GM11168 (cell line): ENCODE measurements around the gene IRF7.

Experiments
- in situ Hi-C: fragments of 300-500 bp; cut with MboI; formaldehyde crosslinking; loops from one replicate; pipeline ENCODE4 v1.12.0; 2022; ENCODE audit warnings: low sequenced_read_pairs; ENCODE audit not compliant: unreplicated experiment

The IRF7 gene

DNA sequence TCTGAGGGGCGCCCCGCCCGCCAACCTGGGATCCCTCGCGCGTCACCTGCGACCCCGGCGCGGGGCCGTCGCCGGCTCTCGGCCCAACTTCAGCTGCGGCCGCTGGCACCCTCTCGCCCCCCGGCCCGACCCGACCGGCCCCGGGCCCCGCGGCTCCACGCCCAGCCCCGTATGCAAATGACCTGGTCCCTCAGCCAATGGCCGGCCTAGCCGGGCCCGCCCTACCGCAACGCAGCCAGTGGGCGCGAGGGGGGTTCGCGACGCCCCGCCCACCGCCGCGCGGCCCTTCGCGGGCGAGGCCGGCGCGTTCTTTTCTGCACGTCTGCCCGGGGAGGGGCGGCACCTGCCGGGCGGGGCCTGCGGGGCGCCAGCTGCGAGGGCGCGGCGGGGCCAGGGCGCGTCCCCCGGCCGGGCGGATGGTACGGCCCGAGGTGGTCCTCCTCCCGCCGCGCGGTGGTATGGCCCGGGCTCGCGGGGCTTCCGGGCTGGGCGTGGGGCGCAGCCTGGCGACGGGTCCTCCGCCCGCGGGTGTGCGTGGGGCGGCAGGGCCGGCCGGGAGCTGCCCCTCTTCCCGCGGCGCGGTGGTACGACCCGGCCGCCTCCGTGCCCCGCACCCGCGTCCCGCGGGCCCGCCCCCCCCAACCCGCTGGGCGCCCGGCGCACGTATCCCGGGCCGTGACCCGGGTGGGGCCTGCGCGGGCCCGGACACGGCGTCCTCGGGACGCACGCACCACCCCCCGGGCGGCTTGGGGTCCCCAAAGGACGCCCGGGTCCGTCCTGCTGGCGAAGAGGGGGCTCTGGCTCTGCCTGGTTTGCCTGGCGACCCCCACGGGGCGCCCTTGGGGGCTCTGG lies 47.2 kb downstream of the IRF7 start:
- in situ Hi-C loops, result no loop called here

DNA sequence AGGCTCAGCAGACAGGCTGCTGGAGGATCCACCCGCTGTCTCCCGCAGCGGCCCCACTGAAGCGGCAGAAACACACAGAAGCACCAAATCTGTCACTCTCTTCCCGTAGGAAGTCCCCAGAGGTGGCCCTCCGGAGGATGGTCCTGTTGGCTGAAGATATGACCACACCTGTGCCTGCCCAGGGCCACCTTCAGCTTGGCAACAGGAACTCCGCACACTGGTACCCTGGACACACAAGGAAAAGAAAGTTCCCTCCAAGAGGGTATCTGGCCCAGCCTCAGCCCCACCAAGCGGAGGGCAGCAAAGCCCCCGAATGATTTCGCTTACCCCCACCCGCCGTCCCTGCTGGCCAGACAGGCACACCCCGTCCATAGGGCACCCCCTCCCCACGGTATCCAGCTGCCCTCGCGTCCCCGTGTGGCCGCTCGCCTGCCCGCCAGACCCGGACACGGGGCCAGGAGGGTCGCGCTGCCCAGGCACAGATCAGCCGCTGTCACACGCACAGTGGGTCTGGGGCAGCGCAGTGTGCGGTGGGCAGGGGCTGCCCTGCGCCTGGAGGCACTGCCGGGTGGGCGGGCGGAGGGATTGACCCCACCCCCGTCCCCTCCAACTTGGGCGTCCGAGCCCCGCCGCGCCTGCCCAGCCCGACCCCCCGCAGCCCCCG lies 48.0 kb downstream of the IRF7 start:
- in situ Hi-C loops, result no loop called here

DNA sequence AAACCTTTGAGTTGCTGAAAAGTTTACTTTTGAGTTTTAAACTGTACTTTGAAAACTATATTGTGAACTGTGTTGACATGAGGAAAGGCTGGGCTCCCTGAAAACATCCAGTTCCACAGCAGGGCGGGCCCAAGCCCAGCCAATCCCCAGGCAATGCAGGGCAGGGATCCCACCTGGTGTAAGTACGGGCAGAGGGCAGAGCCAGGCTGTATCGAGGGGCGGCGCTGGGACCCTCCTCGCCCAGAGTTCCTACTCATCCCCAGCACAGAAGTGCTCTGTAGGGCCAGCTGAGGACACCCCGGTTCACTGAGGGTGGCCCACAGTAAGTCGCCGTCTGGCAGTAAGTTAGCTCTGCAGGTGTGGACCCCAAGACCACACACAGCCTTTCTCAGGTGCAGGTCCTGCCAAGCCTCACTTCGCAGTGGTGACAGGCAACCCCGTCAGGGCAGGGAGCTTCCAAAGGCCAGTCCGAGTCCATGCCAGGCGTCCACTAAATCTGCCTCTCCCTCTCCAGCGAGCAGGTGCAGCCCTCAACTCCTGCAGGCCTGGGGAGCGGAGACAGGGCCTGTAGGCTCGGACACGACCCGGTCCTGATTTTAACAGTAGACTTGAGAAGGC lies 48.6 kb downstream of the IRF7 start:
- in situ Hi-C loops, result no loop called here

DNA sequence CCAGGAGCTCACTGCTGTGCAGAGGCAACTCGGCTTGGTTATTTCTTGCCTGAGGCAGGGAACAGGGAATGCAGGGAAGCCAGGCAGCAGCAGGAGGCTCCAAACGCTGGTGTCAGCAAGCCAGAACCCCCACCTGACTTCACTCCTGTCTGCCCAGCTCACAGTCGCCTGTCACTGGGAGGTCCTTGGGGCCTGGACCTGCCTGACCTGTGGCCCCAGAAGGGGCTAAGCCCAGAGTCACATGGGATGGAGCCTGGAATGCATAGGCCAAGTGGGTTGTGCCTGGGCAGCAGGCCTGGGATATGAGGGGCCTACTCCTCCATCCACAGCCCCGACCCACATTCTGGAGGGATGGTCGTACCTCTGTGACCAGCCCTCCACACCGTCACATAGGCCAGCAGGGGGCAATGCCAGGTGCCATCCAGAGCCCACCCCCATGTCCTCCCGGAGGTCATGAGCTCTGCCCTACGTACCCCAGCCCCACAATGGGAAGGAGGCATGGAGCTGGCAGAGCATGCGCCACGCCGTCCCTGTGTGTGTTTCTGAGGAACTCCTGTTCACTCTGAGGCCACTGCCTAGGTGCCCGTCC lies 49.7 kb downstream of the IRF7 start:
- in situ Hi-C loops, result no loop called here

DNA sequence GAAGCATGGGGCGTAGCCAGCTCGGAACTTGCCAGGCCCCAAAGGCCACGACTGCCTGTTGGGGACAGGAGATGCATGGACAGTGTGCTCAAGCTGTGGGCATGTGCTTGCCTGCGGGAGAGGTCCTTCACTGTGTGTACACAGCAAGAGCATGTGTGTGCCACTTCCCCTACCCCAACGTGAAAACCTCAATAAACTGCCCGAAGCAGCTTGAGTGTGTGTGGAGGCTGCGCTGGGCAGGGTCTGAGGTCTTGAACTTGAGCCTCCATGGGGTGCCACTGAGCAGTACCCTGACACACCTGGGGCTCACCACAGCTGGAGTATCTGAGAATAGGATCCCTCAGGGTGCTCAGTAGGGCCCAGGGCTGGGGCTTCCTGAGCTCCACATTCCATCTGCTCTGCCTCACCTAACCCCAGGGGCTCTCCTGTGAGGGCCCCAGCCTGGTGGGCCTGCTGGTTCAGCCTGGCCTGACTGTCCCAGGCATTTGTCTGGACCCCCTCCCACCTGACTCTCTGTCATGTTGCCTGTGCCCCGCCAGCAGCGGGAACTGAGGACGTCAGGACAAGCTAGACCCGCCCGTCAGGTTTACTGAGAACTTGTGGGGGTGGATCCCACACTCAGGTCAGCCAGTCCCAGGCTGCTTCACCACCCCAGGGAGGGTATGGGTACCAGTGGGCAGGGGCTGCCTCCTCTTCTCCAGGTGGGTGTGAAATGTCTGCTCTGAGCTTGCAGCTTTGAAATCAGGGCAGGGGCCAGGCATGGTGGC lies 51.8 kb downstream of the IRF7 start:
- in situ Hi-C loops, result no loop called here

DNA sequence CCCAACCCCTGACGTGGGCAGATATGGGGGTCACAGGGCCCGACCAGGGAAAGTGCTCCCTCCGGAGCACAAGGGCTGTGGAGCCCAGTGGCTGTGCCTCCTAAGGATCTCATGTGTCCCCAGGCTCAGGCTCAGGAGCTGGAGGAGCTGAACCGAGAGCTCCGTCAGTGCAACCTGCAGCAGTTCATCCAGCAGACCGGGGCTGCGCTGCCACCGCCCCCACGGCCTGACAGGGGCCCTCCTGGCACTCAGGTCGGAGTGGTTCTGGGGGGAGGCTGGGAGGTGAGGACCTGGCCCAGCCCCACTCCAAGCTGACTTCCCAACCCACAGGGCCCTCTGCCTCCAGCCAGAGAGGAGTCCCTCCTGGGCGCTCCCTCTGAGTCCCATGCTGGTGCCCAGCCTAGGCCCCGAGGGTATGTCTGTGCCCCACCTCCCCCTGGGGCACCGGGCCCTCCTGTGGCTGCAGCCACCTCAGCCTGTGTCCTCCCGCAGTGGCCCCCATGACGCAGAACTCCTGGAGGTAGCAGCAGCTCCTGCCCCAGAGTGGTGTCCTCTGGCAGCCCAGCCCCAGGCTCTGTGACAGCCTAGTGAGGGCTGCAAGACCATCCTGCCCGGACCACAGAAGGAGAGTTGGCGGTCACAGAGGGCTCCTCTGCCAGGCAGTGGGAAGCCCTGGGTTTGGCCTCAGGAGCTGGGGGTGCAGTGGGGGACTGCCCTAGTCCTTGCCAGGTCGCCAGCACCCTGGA lies 52.5 kb downstream of the IRF7 start:
- in situ Hi-C loops, result no loop called here
